RWPE2 (cell line): ENCODE results near the gene TBC1D5.

Experiments
- ATAC-seq: fragments of 200-7000 bp; cut with Tn5 transposase; 3 replicates; pipeline ENCODE4 v1.9.1; 2021; ENCODE audit warnings: low read depth
- DNase-seq: peaks from one replicate; pipeline ENCODE4 v3.0.0-alpha.2; 2020; ENCODE audit warnings: low spot score
- H3K27ac ChIP-seq: fragments of 450-650 bp; 2 replicates; pipeline ENCODE4 v1.5.1; 2017; ENCODE audit warnings: mild to moderate bottlenecking; ENCODE audit not compliant: poor library complexity, severe bottlenecking
- H3K27me3 ChIP-seq: fragments of 250-450 bp; sonication (Bioruptor Pico); 2 replicates; pipeline ENCODE4 v1.5.1; 2021; ENCODE audit warnings: mild to moderate bottlenecking, moderate library complexity; ENCODE audit not compliant: insufficient read depth, poor library complexity, severe bottlenecking
- H3K36me3 ChIP-seq: fragments of 250-450 bp; sonication (Bioruptor Pico); 2 replicates; pipeline ENCODE4 v1.5.1; 2020; ENCODE audit warnings: low read depth, mild to moderate bottlenecking, moderate library complexity
- H3K4me1 ChIP-seq: fragments of 250-450 bp; sonication (Bioruptor Pico); 2 replicates; pipeline ENCODE4 v1.5.1; 2021; ENCODE audit warnings: mild to moderate bottlenecking, moderate library complexity; ENCODE audit not compliant: insufficient read depth, poor library complexity, severe bottlenecking
- H3K4me3 ChIP-seq: fragments of 250-450 bp; sonication (Bioruptor Pico); 2 replicates; pipeline ENCODE4 v1.5.1; 2021; ENCODE audit warnings: mild to moderate bottlenecking, moderate library complexity; ENCODE audit not compliant: severe bottlenecking
- H3K9me3 ChIP-seq: fragments of 250-450 bp; sonication (Bioruptor Pico); 2 replicates; pipeline ENCODE4 v1.5.1; 2021; ENCODE audit warnings: mild to moderate bottlenecking, moderate library complexity; ENCODE audit not compliant: severe bottlenecking
- TF ChIP-seq, protein P1 (sequence below): fragments of 450-650 bp; IDR thresholded peaks from one replicate; pipeline ENCODE4 v1.5.1; 2017; ENCODE audit warnings: mild to moderate bottlenecking, moderate library complexity; ENCODE audit not compliant: poor library complexity, severe bottlenecking

The TBC1D5 gene

DNA sequence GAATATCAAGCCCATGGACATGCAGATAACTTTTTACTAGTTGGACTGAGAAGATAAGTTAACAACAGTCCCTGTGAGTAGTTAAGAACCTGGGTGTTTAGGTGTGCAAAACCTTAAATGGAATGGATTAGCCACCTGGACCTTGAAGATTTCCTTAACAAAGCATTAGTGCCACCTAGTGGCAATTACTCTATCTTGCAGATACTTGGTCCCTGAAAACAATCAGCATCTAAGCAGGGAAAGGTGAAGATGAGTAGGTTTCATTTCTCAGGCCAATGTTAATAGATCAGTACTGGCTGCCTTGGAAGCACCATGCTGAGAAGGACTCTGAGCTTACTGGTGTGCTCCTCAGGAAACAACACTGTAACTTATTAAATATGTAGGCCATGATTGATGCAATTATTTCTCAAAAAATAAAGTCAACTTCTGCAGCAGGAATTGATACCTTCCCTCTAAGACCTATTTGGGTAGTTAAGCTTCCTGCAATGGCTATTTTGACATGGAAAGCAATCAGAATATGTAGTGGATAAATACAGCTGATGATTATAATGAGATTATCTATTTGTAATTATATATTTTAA, 329.4 kb downstream of the TBC1D5 start:
- no peaks in the 10 kb centered on the region for H3K4me1 ChIP-seq
- ATAC-seq, result peak; percentile 83

DNA sequence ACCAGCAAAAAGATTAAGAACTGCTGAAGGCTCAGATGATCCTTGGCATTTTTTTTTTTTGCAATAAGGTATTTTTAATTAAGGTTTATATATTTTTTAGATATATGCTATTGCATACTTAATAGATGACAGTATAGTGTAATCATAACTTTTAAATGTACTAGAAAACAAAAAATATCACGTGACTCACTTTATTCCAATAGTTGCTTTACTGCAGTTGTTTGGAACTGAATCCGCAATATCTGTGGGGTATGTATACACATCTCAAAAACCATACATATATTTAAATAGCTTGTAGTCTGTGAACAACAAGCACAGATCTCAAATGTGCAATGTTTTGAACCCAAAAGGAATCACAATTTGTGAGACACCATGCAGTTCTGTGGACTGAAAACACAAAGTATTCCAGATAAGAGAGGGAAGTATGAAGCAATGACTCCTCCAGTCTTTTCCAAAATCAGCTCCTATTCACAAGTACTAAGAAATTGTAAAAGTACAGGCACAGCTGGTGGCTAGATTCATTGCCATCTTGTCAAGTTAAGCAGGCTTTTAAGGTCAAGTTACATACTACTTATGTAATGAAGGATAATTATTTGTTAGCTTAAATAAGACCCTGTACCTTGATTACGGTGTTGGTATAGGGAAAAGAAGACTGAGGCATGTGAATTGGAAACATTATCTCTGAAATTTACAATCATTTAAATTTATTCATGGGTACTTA, 331.1 kb downstream of the TBC1D5 start:
- no peak for ATAC-seq
- TF ChIP-seq, protein P1, sequence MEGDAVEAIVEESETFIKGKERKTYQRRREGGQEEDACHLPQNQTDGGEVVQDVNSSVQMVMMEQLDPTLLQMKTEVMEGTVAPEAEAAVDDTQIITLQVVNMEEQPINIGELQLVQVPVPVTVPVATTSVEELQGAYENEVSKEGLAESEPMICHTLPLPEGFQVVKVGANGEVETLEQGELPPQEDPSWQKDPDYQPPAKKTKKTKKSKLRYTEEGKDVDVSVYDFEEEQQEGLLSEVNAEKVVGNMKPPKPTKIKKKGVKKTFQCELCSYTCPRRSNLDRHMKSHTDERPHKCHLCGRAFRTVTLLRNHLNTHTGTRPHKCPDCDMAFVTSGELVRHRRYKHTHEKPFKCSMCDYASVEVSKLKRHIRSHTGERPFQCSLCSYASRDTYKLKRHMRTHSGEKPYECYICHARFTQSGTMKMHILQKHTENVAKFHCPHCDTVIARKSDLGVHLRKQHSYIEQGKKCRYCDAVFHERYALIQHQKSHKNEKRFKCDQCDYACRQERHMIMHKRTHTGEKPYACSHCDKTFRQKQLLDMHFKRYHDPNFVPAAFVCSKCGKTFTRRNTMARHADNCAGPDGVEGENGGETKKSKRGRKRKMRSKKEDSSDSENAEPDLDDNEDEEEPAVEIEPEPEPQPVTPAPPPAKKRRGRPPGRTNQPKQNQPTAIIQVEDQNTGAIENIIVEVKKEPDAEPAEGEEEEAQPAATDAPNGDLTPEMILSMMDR, result no peak
- Histone ChIP-seq H3K4me1 (no peaks in the 10 kb centered on the region), H3K36me3 (no peaks in the 10 kb centered on the region), H3K9me3 (no peaks in the 10 kb centered on the region), H3K27me3 (no peaks in the 10 kb centered on the region), H3K4me3 (no peak overlapping the region), H3K27ac (no peak overlapping the region)
- no peak for DNase-seq

More for the DNA sequence above, 329.4 kb downstream of the TBC1D5 start:
- Histone ChIP-seq H3K4me3 (no peak overlapping the region), H3K27ac (no peak overlapping the region), H3K9me3 (no peaks in the 10 kb centered on the region), H3K27me3 (no peaks in the 10 kb centered on the region), H3K36me3 (no peaks in the 10 kb centered on the region)
- TF ChIP-seq, protein P1, result peak; percentile 88
- DNase-seq, result no peak

DNA sequence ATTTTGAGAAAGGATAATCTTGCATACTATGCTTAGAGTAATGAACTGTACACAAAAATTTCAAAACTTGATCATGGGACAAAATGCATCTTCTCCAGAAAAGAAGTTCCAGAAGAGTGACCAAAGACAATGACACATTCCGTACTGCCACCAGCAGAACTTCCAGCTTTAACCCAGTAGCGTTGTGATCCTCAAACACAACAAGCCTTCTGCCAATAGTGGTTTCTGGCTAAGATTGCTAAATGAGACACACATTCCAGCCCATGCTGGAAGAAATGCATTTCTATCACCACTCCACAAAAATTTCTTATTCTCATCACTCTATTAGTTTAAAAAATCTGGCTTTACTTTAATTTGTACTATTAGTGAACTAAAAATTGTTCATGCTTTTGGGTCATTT, 334.9 kb downstream of the TBC1D5 start:
- Histone ChIP-seq H3K36me3 (peaks cover 20% of the 10 kb centered on the region), H3K4me1 (no peaks in the 10 kb centered on the region), H3K9me3 (no peaks in the 10 kb centered on the region), H3K27me3 (no peaks in the 10 kb centered on the region), H3K27ac (no peak overlapping the region), H3K4me3 (no peak overlapping the region)
- ATAC-seq, result no peak
- TF ChIP-seq, protein P1, result no peak
- no peak for DNase-seq

DNA sequence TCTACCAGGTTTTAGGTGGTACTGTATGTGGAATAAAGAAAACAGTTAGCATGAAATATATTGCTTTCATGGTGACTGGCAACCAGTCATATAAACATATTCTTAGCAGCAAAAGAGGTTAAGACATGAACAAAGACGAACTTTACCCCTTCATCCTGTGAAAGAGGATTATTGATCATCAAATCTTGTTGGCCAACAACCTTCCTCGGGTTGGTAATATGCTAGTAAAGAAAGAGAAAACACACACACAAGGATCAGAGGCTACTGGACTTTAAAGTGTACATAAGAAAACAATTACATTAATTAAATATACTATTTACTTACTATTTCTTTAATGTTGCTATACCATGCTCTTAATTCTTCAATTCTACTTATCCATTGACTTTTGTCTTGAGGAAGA, 337.9 kb downstream of the TBC1D5 start:
- Histone ChIP-seq H3K4me1 (no peaks in the 10 kb centered on the region), H3K27ac (no peak overlapping the region), H3K27me3 (no peaks in the 10 kb centered on the region), H3K9me3 (no peaks in the 10 kb centered on the region), H3K36me3 (peaks cover 28% of the 10 kb centered on the region), H3K4me3 (no peak overlapping the region)
- TF ChIP-seq, protein P1, result no peak
- DNase-seq (no peak), ATAC-seq (no peak)

DNA sequence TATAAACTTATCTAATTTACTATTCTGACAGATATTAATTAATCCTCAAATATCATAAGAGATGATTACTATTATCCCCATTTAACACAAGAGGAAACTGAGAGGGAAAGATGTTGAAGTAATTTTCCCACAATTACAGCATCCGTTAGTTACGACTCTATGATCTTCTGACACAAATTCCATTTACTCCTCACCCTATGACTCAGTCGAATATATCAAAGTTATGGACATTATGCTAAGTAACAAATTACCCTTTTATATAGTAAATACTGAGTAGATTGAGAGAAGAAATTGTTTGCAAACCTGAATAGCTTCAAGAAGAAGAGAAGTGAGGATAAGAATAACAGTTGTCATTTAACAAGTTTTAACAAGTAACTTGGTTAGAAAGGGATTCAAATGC, 340.0 kb downstream of the TBC1D5 start:
- no peaks in the 10 kb centered on the region for H3K4me1 ChIP-seq
- no peak for ATAC-seq
- no peak overlapping the region for H3K4me3 ChIP-seq
- no peaks in the 10 kb centered on the region for H3K9me3 ChIP-seq
- H3K27me3 ChIP-seq, result no peaks in the 10 kb centered on the region
- DNase-seq, result no peak
- TF ChIP-seq, protein P1, result no peak
- peaks cover 28% of the 10 kb centered on the region for H3K36me3 ChIP-seq
- no peak overlapping the region for H3K27ac ChIP-seq
